Neural cell (in vitro differentiated cells): ENCODE measurements around the gene KCTD16.

Experiments
- CTCF ChIP-seq: fragments of 450-650 bp; IDR thresholded peaks from 2 replicates; pipeline ENCODE4 v1.5.1; 2014; ENCODE audit warnings: antibody characterized with exemption, mild to moderate bottlenecking, moderate library complexity; ENCODE audit not compliant: poor library complexity, severe bottlenecking
- EZH2 ChIP-seq: fragments of 200-600, 300-800 bp; shearing (Covaris generic), sonication (generic); IDR thresholded peaks from 2 replicates; pipeline ENCODE4 v1.6.1; 2014; ENCODE audit warnings: antibody characterized with exemption, low read length, borderline replicate concordance, mild to moderate bottlenecking; ENCODE audit not compliant: insufficient read depth, poor library complexity, severe bottlenecking
- POLR2AphosphoS5 ChIP-seq: IDR thresholded peaks from 2 replicates; pipeline ENCODE4 v1.6.1; 2012
- RAD21 ChIP-seq: fragments of 450-650 bp; conservative IDR thresholded peaks from 2 replicates; pipeline ENCODE4 v1.6.1; 2014; ENCODE audit warnings: antibody characterized with exemption, mild to moderate bottlenecking, moderate library complexity
- TAF1 ChIP-seq: IDR thresholded peaks from 2 replicates; pipeline ENCODE4 v1.6.1; 2012; ENCODE audit warnings: low read depth

- no peak for TF ChIP-seq CTCF
- no peak for TF ChIP-seq POLR2AphosphoS5
- no peak for TF ChIP-seq EZH2
- no peak for TF ChIP-seq TAF1
- TF ChIP-seq RAD21: no peak
Measured at GRCh38 chr5:144254552-144254951, 83.9 kb downstream of the KCTD16 start.
